Endothelial cell of umbilical vein (primary cell): ENCODE results near the gene PKD1. TPM values are rescaled to one million over a fixed set of nuclear protein-coding genes. Genes with fewer than 3 reads are reported as not detected.

Experiments used
- BruUV-seq: library from RNA; stranded (reverse); fragments of 400-500 nt; replicated peaks from 2 replicates; lab custom pipeline; 2021; lab: Mats Ljungman, UMichigan
- CTCF ChIA-PET: fragments of 300-600, 350-600 bp; sonication (Branson Sonifier 250); formaldehyde crosslinking; loops from one replicate; lab custom pipeline; 2021; ENCODE audit warnings: antibody characterized with exemption, inconsistent platforms; lab: Charles Lee
- POLR2A ChIA-PET: fragments of 300-600, 350-600 bp; sonication (Branson Sonifier 250); formaldehyde crosslinking; loops from one replicate; lab custom pipeline; 2021; ENCODE audit warnings: antibody characterized with exemption, inconsistent platforms; lab: Charles Lee
- DNase-seq: peaks from one replicate; pipeline ENCODE4 v3.0.0-alpha.2; 2011; ENCODE audit warnings: low read depth, low spot score
- FAIRE-seq: peaks from 2 replicates; lab custom pipeline; 2011; peaks lifted over from hg19 to GRCh38; lab: Jason Lieb, UNC
- H2AFZ ChIP-seq: 2 replicates; pipeline ENCODE4 v1.6.0; 2012; ENCODE audit warnings: low read depth, low read length, control low read depth, inconsistent platforms
- H3K27ac ChIP-seq: 2 replicates; pipeline ENCODE4 v1.5.1; 2011; ENCODE audit warnings: low read depth, mild to moderate bottlenecking, control low read depth, low read length, moderate library complexity; ENCODE audit not compliant: insufficient read depth
- H3K27me3 ChIP-seq, 2 experiments: 2 replicates each; pipeline versions ENCODE4 v1.6.0 to v1.6.1; 2011; ENCODE audit warnings: low read length in 2 of 2, mixed read lengths in 1 of 2; ENCODE audit not compliant: control insufficient read depth in 2 of 2, insufficient read depth in 2 of 2
- H3K36me3 ChIP-seq, 2 experiments: 2 replicates in 1 of 2; 3 replicates in 1 of 2; pipeline ENCODE4 v1.5.1; 2011; ENCODE audit warnings: low read length in 2 of 2, mild to moderate bottlenecking in 1 of 2, moderate library complexity in 1 of 2; ENCODE audit not compliant: control insufficient read depth in 2 of 2, insufficient read depth in 2 of 2; ENCODE audit errors: extremely low read depth in 1 of 2
- H3K4me1 ChIP-seq: 3 replicates; pipeline ENCODE4 v1.5.1; 2011; ENCODE audit warnings: mild to moderate bottlenecking, low read length; ENCODE audit not compliant: control insufficient read depth, insufficient read depth; ENCODE audit errors: extremely low read depth
- H3K4me2 ChIP-seq: 2 replicates; pipeline ENCODE4 v1.6.1; 2011; ENCODE audit warnings: low read length, control low read depth, mixed read lengths; ENCODE audit not compliant: insufficient read depth
- H3K4me3 ChIP-seq, 3 experiments: fragments of 200-600 bp in 1 of 3; sonication (generic), shearing (Covaris generic) in 1 of 3; replicated peaks in 1 of 3; 2 replicates each; pipeline ENCODE4 v1.5.1; 2011 to 2016; ENCODE audit warnings: control low read depth in 3 of 3, low read length in 3 of 3, mild to moderate bottlenecking in 2 of 3, inconsistent platforms in 1 of 3, low read depth in 1 of 3, moderate library complexity in 1 of 3; ENCODE audit not compliant: insufficient read depth in 1 of 3
- H3K79me2 ChIP-seq: 2 replicates; pipeline ENCODE4 v1.6.0; 2012; ENCODE audit warnings: low read length, inconsistent platforms; ENCODE audit not compliant: control insufficient read depth, insufficient read depth
- H3K9ac ChIP-seq: replicated peaks from 2 replicates; pipeline ENCODE3; 2011; ENCODE audit warnings: low read length, control low read depth; ENCODE audit not compliant: insufficient read depth; ENCODE audit errors: extremely low read depth
- H3K9me1 ChIP-seq: replicated peaks from 3 replicates; pipeline ENCODE4 v1.6.0; 2011; ENCODE audit warnings: mild to moderate bottlenecking, low read length; ENCODE audit not compliant: control insufficient read depth, insufficient read depth; ENCODE audit errors: extremely low read depth
- H3K9me3 ChIP-seq: replicated peaks from 2 replicates; pipeline ENCODE4 v1.5.1; 2012; ENCODE audit warnings: low read length, inconsistent platforms; ENCODE audit not compliant: control insufficient read depth, insufficient read depth
- H4K20me1 ChIP-seq: replicated peaks from 2 replicates; pipeline ENCODE3; 2011; ENCODE audit warnings: mild to moderate bottlenecking, low read length; ENCODE audit not compliant: control insufficient read depth, insufficient read depth; ENCODE audit errors: extremely low read depth
- CTCF ChIP-seq, 2 donors: IDR thresholded peaks; 1 replicate in 1 of 2; 2 replicates in 1 of 2; pipeline ENCODE4 v1.5.1; 2011; ENCODE audit warnings: low read length in 2 of 2, mild to moderate bottlenecking in 2 of 2, moderate library complexity in 2 of 2, control low read depth in 1 of 2, inconsistent platforms in 1 of 2, low read depth in 1 of 2; ENCODE audit not compliant: insufficient read depth in 1 of 2; ENCODE audit errors: extremely low read depth in 1 of 2
- FOS ChIP-seq: IDR thresholded peaks from 2 replicates; pipeline ENCODE4 v1.6.1; 2011; ENCODE audit warnings: mild to moderate bottlenecking, low read length, moderate library complexity, borderline replicate concordance; ENCODE audit not compliant: insufficient read depth
- MYC ChIP-seq: IDR thresholded peaks from one replicate; pipeline ENCODE4 v1.6.1; 2011; ENCODE audit warnings: mild to moderate bottlenecking, low read depth, low read length
- POLR2A ChIP-seq: IDR thresholded peaks from 2 replicates; pipeline ENCODE4 v1.6.1; 2012; ENCODE audit warnings: low read depth, mild to moderate bottlenecking, control low read depth, low read length
- POLR2AphosphoS5 ChIP-seq: IDR thresholded peaks from 2 replicates; pipeline ENCODE4 v1.6.1; 2012; ENCODE audit warnings: low read depth, mild to moderate bottlenecking, control low read depth, low read length, moderate library complexity; ENCODE audit not compliant: insufficient read depth
- dilution Hi-C: fragments of 300-500 bp; cut with MboI; formaldehyde crosslinking; loops from one replicate; pipeline ENCODE4 v1.15.0; 2019; ENCODE audit warnings: low sequenced_read_pairs; ENCODE audit not compliant: extremely low pct_ligation_motif_present
- intact Hi-C: fragments of 100-400 bp; cut with micrococcal nuclease; formaldehyde crosslinking; loops from one replicate; pipeline ENCODE4 v1.10.0; 2022
- polyA plus RNA-seq, 4 experiments: library from polyadenylated mRNA; depleted of rRNA in 3 of 4; stranded (reverse) in 3 of 4; unstranded in 1 of 4; fragments of >200 nt; gene quantifications; 2 replicates each; pipeline versions ENCODE4 v1.2.1 to v1.2.3, GENCODE V29; 2011 to 2012; ENCODE audit warnings: missing spikeins in 1 of 4
- total RNA-seq: library from RNA; stranded (reverse); gene quantifications from 2 replicates; pipeline ENCODE4 v1.2.3, GENCODE V29; 2021

PKD1 gene
- total and polyA plus RNA-seq, 2 donors (not counting 3 experiments of a cell fraction or from before 2014, with no cell fraction given), result 52.5 to 102 TPM

- peaks cover 5% of the 10 kb centered on the region for H3K4me1 ChIP-seq
- no peaks in the 10 kb centered on the region for H3K79me2 ChIP-seq
- no peak for FAIRE-seq
- H3K9me3 ChIP-seq, result no peaks in the 10 kb centered on the region
- no peaks in the 10 kb centered on the region for H3K9me1 ChIP-seq
- no TSS peak for BruUV-seq
- peak overlapping the region; percentile 19 for H2AFZ ChIP-seq
- no peak for TF ChIP-seq MYC
- TF ChIP-seq CTCF (IDR thresholded peaks at IDR 0.05; ENCODE audit: extremely low read depth in 1 of 2, insufficient read depth in 1 of 2, low read depth in 1 of 2, low read length in 2 of 2), result no peak
- no peak for TF ChIP-seq FOS
- peak; percentile 28 for TF ChIP-seq POLR2A
- TF ChIP-seq POLR2AphosphoS5, result peak; percentile 36
- DNase-seq, result no peak
- H3K36me3 ChIP-seq, result peaks cover 6 to 25% of the 10 kb centered on the region in 2 experiments
- H4K20me1 ChIP-seq, result no peaks in the 10 kb centered on the region
- H3K4me3 ChIP-seq, result peak overlapping the region in 1 of 3 experiments; percentile 24
- no peak overlapping the region for H3K9ac ChIP-seq
- no peak overlapping the region for H3K27ac ChIP-seq
- no peaks in the 10 kb centered on the region for H3K27me3 ChIP-seq
- H3K4me2 ChIP-seq, result peak overlapping the region; percentile 26
- ChIA-PET POLR2A (interaction anchor here (1.3 kb wide), 2 partner anchors 48 to 64 kb away, joined by 3 to 4 read pairs; partner anchors contain the start of gene TRAF7), CTCF (interaction anchor here (0.8 to 4.0 kb wide), 6 partner anchors 12 to 160 kb away, joined by 3 to 36 read pairs (median 4); partner anchors contain the start of gene ECI1)
- dilution Hi-C loops, result no loop called here
- intact Hi-C loops, result loop anchor here (2.0 kb wide), 1 partner anchor 69 kb away; no protein-coding TSS in a partner anchor
Measured at GRCh38 chr16:2091547-2092255, 44.0 kb downstream of the PKD1 start.
